Stimulated activated CD4-positive, alpha-beta T cell treated with anti-CD3 and anti-CD28 coated beads, Interleukin-4, amount 100 ng/mL, for 24 hours (primary cell): ENCODE measurements around the gene TPST1.
"Not testable (repeated sequence)": the region's sequence is repeated elsewhere in the genome, so short reads cannot be mapped to it uniquely, and the experiment has no call there.

ENCODE experiments used
- DNase-seq: peaks from one replicate; pipeline ENCODE4 v3.0.0-alpha.2; 2020

Gene TPST1

GRCh38 chr7:66189695-66190503, 15.2 kb upstream of the TPST1 start:
- DNase-seq: no peak

GRCh38 chr7:66190504-66190857, 14.7 kb upstream of the TPST1 start:
- no peak for DNase-seq

- no peak for DNase-seq
Observed at GRCh38 chr7:66193146-66193725, 11.9 kb upstream of the TPST1 start.

DNA sequence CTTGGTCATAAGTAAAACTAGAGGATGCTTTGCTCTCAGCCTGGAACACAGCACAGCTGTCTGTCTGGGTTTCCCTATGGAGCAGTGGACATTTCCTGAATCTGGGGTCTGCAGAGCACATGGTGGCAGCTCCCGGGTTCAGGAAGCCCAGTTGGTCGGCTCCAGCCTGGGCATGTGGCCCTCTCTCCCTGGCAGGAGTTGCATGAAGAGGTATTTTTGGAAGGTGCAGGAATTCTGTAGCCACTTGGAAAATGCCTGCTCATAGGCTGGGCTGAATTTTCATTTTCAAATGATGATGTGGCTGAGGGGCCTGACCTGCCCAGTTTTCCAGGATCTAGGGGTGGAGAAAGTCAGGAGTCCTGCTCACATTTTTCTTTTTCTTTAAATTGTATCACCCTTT, 6.7 kb upstream of the TPST1 start:
- no peak for DNase-seq

DNA sequence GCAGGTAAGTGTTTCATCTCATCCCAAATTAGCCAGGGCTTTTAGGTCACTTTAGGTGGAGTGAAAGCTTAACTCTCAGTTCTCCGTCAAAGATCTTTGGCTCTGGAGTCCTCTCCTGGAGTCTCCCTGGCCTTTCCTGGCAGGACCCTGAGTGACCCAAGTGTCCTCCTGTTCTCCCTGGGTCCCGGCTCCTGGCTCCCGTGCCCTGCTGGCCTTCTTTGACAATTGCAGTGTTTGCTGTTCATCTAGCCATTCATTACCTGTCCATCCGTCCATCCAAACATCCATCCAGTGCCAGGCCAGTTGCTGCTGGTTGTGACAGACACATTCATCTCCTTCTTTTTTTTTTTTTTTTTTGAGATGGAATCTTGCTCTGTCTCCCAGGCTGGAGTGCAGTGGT, 6.2 kb upstream of the TPST1 start:
- no peak for DNase-seq

- no peak for DNase-seq
Observed at GRCh38 chr7:66202441-66202840, 2.7 kb upstream of the TPST1 start.

DNA sequence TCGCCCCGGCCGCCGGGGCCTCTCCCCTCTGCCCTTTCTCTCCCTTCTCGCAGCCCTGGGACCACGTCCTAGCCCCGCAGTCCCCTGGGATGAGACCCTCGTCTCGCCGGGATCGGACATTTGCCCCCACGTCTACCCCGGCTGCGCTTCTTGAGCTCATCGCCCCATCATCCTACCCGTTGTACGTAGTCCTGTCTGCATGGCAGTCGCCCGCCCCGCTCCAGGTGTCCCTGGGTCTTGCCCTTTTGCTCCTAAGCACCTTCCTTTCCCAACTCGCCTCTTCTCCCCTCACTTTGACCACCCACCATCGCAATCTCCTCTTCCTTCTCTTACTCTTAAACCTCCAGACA, 582 bp downstream of the TPST1 start:
- DNase-seq: no peak

- DNase-seq: no peak
Observed at GRCh38 chr7:66206119-66206933, 1.2 kb downstream of the TPST1 start.

GRCh38 chr7:66206934-66207240, 1.8 kb downstream of the TPST1 start:
- DNase-seq: no peak

DNA sequence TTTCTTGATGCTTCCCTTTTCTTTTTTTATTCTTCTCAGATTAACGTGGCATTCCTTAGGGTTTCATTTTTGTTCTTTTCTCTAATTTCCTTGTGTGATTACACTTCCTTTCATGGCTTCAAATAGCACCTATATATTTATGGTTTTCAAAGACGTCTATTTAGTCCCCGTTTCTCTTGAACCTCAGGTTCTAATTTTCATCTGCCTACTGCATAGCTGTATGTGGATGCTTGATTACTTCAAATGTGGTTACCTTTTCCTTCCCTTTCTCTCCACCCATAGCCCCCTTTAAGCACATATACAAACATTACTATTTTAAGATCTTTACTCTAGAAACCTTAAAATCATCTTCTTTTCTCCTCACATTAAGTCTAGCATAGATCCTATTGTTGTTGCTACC, 2.4 kb downstream of the TPST1 start:
- DNase-seq: no peak

DNA sequence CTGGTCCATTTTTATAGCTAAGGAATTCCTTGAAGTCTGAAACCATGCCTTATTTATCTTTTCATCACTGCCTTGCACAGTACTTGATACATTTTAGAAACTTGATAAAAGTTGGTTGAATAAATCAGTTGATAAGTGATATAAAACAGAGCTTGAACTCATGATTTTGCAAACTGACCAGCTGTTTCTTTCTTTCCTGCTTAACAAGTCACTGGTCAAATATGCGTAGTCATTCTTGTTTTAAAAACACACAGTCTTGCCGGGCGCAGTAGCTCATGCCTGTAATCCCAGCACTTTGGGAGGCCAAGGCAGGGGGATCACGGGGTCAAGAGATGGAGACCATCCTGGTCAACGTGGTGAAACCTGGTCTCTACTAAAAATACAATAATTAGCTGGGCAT, 6.3 kb downstream of the TPST1 start:
- no peak for DNase-seq

- no peak for DNase-seq
Observed at GRCh38 chr7:66213637-66214036, 8.5 kb downstream of the TPST1 start.

DNA sequence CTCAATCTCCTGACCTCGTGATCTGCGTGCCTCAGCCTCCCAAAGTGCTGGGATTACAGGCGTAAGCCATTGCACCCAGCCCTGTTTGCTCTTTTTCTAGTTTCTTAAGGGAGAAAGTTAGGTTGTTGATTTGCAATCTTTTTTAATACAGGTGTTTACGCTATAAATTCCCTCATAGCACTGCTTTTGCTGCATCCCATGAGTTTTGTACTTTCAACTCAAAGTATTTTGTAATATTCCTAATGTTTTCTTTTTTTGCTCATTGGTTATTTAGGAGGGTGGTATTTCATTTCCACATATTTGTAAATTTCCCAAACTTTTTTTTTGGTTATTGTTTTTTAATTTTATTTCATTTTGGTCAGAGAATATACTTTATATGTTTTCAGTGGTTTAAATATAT, 11.6 kb downstream of the TPST1 start:
- DNase-seq: no peak

GRCh38 chr7:66219805-66220204, 14.7 kb downstream of the TPST1 start:
- no peak for DNase-seq

GRCh38 chr7:66221442-66221841, 16.3 kb downstream of the TPST1 start:
- DNase-seq: no peak

- no peak for DNase-seq
Observed at GRCh38 chr7:66227808-66228207, 22.7 kb downstream of the TPST1 start.

DNA sequence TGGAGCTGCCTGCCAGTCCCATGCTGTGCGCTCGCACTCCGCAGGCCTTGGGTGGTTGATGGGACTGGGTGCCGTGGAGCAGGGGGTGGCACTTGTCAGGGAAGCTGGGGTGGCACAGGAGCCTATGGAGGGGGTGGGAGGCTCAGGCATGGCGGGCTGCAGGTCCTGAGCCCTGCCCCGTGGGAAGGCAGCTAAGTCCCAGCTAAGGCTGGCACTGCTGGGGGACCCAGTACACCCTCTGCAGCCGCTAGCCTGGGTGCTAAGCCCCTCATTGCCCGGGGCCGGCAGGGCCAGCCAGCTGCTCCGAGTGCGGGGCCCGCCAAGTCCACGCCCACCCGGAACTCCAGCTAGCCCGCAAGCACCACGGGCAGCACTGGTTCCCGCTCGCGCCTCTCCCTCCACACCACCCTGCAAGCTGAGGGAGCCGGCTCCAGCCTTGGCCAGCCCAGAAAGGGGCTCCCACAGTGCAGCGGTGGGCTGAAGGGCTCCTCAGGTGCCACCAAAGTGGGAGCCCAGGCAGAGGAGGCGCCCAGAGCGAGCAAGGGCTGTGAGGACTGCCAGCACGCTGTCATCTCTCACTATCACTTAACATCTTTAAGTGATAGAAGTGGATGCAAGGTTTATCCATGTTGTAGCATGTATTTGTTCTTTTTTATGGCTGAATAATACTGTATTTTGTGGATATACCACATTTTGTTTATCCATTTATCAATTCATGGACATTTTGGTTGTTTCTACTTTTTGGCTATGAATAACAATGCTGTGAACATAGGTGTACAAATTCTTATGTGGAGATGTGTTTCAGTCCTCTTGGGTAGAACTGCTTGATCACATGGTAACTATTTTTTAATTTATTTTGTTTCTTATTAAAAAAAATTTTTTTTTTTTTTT, 26.4 kb downstream of the TPST1 start:
- not testable (repeated sequence) for DNase-seq

- no peak for DNase-seq
Observed at GRCh38 chr7:66233638-66234037, 28.5 kb downstream of the TPST1 start.

GRCh38 chr7:66236713-66237303, 31.7 kb downstream of the TPST1 start:
- no peak for DNase-seq

DNA sequence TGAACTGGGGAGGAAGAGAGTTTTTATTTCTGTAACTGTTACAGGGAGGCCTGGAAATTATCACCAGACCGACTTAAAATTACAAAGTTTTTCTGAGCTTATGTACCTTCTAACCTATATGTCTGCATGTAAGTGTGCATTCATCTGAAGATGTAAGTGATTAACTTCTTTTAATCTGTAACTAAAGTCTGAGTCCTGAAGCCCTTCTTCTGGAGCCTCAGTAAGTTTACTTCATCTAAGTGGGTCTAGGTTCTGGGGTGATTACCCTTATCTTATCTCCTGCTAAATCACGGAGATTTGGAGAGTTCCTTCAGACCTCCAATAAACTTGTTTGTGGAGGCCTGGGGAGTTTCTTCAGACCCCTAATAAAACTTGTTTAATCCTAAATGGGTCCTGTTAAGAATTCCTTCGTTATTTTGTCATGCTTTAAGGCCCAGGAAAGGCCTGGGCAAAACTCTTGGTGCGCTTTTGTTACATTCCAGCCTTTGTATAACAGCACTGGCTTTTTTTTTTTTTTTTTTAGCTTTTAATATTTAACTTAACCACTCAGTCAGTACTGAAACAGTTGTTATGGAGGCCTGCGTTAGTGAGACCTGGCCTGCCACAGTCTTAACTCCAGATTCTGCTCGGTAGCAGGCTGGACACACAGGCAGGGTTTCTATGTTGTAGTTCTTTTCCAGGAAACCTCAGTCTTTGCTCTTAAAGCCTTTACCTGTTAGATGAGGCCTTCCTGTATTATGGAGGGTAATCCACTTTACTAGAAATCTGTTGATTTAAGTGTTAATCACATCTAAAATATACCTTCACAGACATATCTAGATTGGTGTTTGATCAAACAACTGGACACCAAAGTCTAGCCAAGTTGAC, 33.0 kb downstream of the TPST1 start:
- DNase-seq: no peak

GRCh38 chr7:66238773-66239466, 33.8 kb downstream of the TPST1 start:
- DNase-seq: no peak
